Neural cell (in vitro differentiated cells): ENCODE data around the gene SLC25A19. TPM values are rescaled to one million over a fixed set of nuclear protein-coding genes. Genes with fewer than 3 reads are reported as not detected.

Experiments used
- H2AFZ ChIP-seq: fragments of 200-600, 300-800 bp; sonication (generic), shearing (Covaris generic); 2 replicates; pipeline ENCODE4 v1.6.0; 2014; ENCODE audit warnings: low read depth, mild to moderate bottlenecking, antibody characterized with exemption, low read length, moderate library complexity
- H3F3A ChIP-seq: fragments of 200-600 bp; shearing (Covaris generic); 2 replicates; pipeline ENCODE4 v1.6.1; 2016; ENCODE audit warnings: mild to moderate bottlenecking, moderate library complexity, mixed read lengths, antibody characterized with exemption, low read length; ENCODE audit not compliant: insufficient read depth, poor library complexity, severe bottlenecking
- H3K27ac ChIP-seq: fragments of 200-600, 300-800 bp; sonication (generic), shearing (Covaris generic); 2 replicates; pipeline ENCODE4 v1.5.1; 2014; ENCODE audit warnings: mild to moderate bottlenecking, low read length, moderate library complexity
- H3K27me3 ChIP-seq: fragments of 300-800, 200-600 bp; sonication (generic), shearing (Covaris generic); 2 replicates; pipeline ENCODE4 v1.6.0; 2014; ENCODE audit warnings: mild to moderate bottlenecking, low read depth, low read length, moderate library complexity; ENCODE audit not compliant: insufficient read depth
- H3K36me3 ChIP-seq: fragments of 300-800, 200-600 bp; sonication (generic), shearing (Covaris generic); 2 replicates; pipeline ENCODE4 v1.5.1; 2014; ENCODE audit warnings: mild to moderate bottlenecking, antibody characterized with exemption, low read length, moderate library complexity; ENCODE audit not compliant: insufficient read depth
- H3K4me2 ChIP-seq: fragments of 300-800, 200-600 bp; sonication (generic), shearing (Covaris generic); 2 replicates; pipeline ENCODE4 v1.6.0; 2014; ENCODE audit warnings: mild to moderate bottlenecking, low read length
- H3K4me3 ChIP-seq: fragments of 300-800, 200-600 bp; sonication (generic), shearing (Covaris generic); 2 replicates; pipeline ENCODE4 v1.5.1; 2014; ENCODE audit warnings: mild to moderate bottlenecking, low read length, moderate library complexity
- H3K79me2 ChIP-seq: fragments of 200-600 bp; shearing (Covaris generic); replicated peaks from 2 replicates; pipeline ENCODE4 v1.6.0; 2014; ENCODE audit warnings: mild to moderate bottlenecking, low read length, moderate library complexity; ENCODE audit not compliant: insufficient read depth
- H3K9ac ChIP-seq: fragments of 300-800, 200-600 bp; sonication (generic), shearing (Covaris generic); 2 replicates; pipeline ENCODE4 v1.6.1; 2016; ENCODE audit warnings: mild to moderate bottlenecking, low read length, mixed read lengths
- H3K9me2 ChIP-seq: fragments of 200-600 bp; shearing (Covaris generic); 2 replicates; pipeline ENCODE4 v1.6.1; 2016; ENCODE audit warnings: mild to moderate bottlenecking, low read length, mixed read lengths; ENCODE audit not compliant: insufficient read depth
- H3K9me3 ChIP-seq: fragments of 200-600, 300-800 bp; sonication (generic), shearing (Covaris generic); 2 replicates; pipeline ENCODE4 v1.6.1; 2016; ENCODE audit warnings: mild to moderate bottlenecking, mixed run types, low read length, moderate library complexity, mixed read lengths
- H4K20me1 ChIP-seq: fragments of 200-600 bp; shearing (Covaris generic); 2 replicates; pipeline ENCODE4 v1.6.1; 2016; ENCODE audit warnings: mild to moderate bottlenecking, mixed run types; ENCODE audit not compliant: insufficient read depth
- CTCF ChIP-seq: fragments of 450-650 bp; IDR thresholded peaks from 2 replicates; pipeline ENCODE4 v1.5.1; 2014; ENCODE audit warnings: antibody characterized with exemption, mild to moderate bottlenecking, moderate library complexity; ENCODE audit not compliant: poor library complexity, severe bottlenecking
- EP300 ChIP-seq: fragments of 450-650 bp; conservative IDR thresholded peaks from 2 replicates; pipeline ENCODE4 v1.6.1; 2014; ENCODE audit warnings: antibody characterized with exemption, mild to moderate bottlenecking, moderate library complexity; ENCODE audit not compliant: poor library complexity, severe bottlenecking
- EZH2 ChIP-seq: fragments of 200-600, 300-800 bp; shearing (Covaris generic), sonication (generic); IDR thresholded peaks from 2 replicates; pipeline ENCODE4 v1.6.1; 2014; ENCODE audit warnings: antibody characterized with exemption, low read length, borderline replicate concordance, mild to moderate bottlenecking; ENCODE audit not compliant: insufficient read depth, poor library complexity, severe bottlenecking
- MXI1 ChIP-seq: fragments of 450-650 bp; conservative IDR thresholded peaks from 2 replicates; pipeline ENCODE4 v1.6.1; 2014; ENCODE audit warnings: antibody characterized with exemption, mild to moderate bottlenecking; ENCODE audit not compliant: poor library complexity, severe bottlenecking
- RAD21 ChIP-seq: fragments of 450-650 bp; conservative IDR thresholded peaks from 2 replicates; pipeline ENCODE4 v1.6.1; 2014; ENCODE audit warnings: antibody characterized with exemption, mild to moderate bottlenecking, moderate library complexity
- SMC3 ChIP-seq: fragments of 450-650 bp; conservative IDR thresholded peaks from 2 replicates; pipeline ENCODE4 v1.6.1; 2014; ENCODE audit warnings: antibody characterized with exemption, mild to moderate bottlenecking, moderate library complexity; ENCODE audit not compliant: poor library complexity
- TAF1 ChIP-seq: IDR thresholded peaks from 2 replicates; pipeline ENCODE4 v1.6.1; 2012; ENCODE audit warnings: low read depth
- polyA plus RNA-seq: library from polyadenylated mRNA; depleted of rRNA; stranded (reverse); fragments of >200 nt; gene quantifications from 2 replicates; pipeline ENCODE4 v1.2.3, GENCODE V29; 2014

Gene SLC25A19
- polyA plus RNA-seq, 1 donor from 2014 or later, result 13.8 TPM

GRCh38 chr17:75270966-75271232, 18.3 kb downstream of the SLC25A19 start, which contains the start of gene MIF4GD:
Gene MIF4GD (minus strand): TSS chr17:75271231. CDS start chr17:75270195, 1,036 bp downstream.
- peak within 1 kb of the TSS; percentile 94 for H3K9ac ChIP-seq
- H3K4me3 ChIP-seq, result peak within 1 kb of the TSS; percentile 98
- peak within 1 kb of the TSS; percentile 61 for H3K4me2 ChIP-seq
- peak within 1 kb of the TSS; percentile 80 for H3K27ac ChIP-seq
- H3K27me3 ChIP-seq, result no peaks in the 10 kb centered on the region
- no peaks in the 10 kb centered on the region for H3K9me3 ChIP-seq
- H3K79me2 ChIP-seq, result no peaks in the 10 kb centered on the region
- no peaks in the 10 kb centered on the region for H3K9me2 ChIP-seq
- H2AFZ ChIP-seq, result peak within 1 kb of the TSS; percentile 83
- H3K36me3 ChIP-seq, result no peaks in the 10 kb centered on the region
- H4K20me1 ChIP-seq, result no peaks in the 10 kb centered on the region
- H3F3A ChIP-seq, result no peaks in the 10 kb centered on the region
- no peak for TF ChIP-seq MXI1
- peak; percentile 18 for TF ChIP-seq TAF1

GRCh38 chr17:75270218-75270965, 18.8 kb downstream of the SLC25A19 start:
- Histone ChIP-seq H3K9me3 (no peaks in the 10 kb centered on the region), H3K79me2 (no peaks in the 10 kb centered on the region), H3K36me3 (no peaks in the 10 kb centered on the region), H3K27me3 (no peaks in the 10 kb centered on the region), H3K9me2 (no peaks in the 10 kb centered on the region), H3K9ac (peak overlapping the region; percentile 94), H3K4me2 (peak overlapping the region; percentile 61), H3K4me3 (peak overlapping the region; percentile 98), H2AFZ (peak overlapping the region; percentile 83), H3K27ac (peak overlapping the region; percentile 80), H4K20me1 (no peaks in the 10 kb centered on the region), H3F3A (no peaks in the 10 kb centered on the region)
- TF ChIP-seq RAD21, result peak; percentile 16
- peak; percentile 44 for TF ChIP-seq CTCF
- no peak for TF ChIP-seq SMC3
- TF ChIP-seq EZH2, result no peak
- no peak for TF ChIP-seq EP300

- H3F3A ChIP-seq, result no peaks in the 10 kb centered on the region
- peak overlapping the region; percentile 61 for H3K4me2 ChIP-seq
- H3K27me3 ChIP-seq, result no peaks in the 10 kb centered on the region
- no peaks in the 10 kb centered on the region for H3K9me2 ChIP-seq
- H3K9me3 ChIP-seq, result no peaks in the 10 kb centered on the region
- no peaks in the 10 kb centered on the region for H3K36me3 ChIP-seq
- H3K27ac ChIP-seq, result peak overlapping the region; percentile 80
- H4K20me1 ChIP-seq, result no peaks in the 10 kb centered on the region
- H2AFZ ChIP-seq, result no peak overlapping the region
- TF ChIP-seq EP300, result no peak
- TF ChIP-seq CTCF, result no peak
- no peak for TF ChIP-seq TAF1
- peak overlapping the region; percentile 98 for H3K4me3 ChIP-seq
- no peaks in the 10 kb centered on the region for H3K79me2 ChIP-seq
- peak overlapping the region; percentile 94 for H3K9ac ChIP-seq
These were observed 19.4 kb downstream of the SLC25A19 start for GRCh38 chr17:75269844-75270217.
